GM21619 (cell line): ENCODE results near the gene SLC22A1.
A peak's percentile ranks its signal among the peaks of the same experiment; 100 is the strongest.
"Not testable (repeated sequence)": the region's sequence is repeated elsewhere in the genome, so short reads cannot be mapped to it uniquely, and the experiment has no call there.

ENCODE experiments used
- ATAC-seq: cut with Tn5 transposase; IDR thresholded peaks from one replicate; pipeline ENCODE4 v1.9.1; 2021; ENCODE audit not compliant: unreplicated experiment

Gene SLC22A1

DNA sequence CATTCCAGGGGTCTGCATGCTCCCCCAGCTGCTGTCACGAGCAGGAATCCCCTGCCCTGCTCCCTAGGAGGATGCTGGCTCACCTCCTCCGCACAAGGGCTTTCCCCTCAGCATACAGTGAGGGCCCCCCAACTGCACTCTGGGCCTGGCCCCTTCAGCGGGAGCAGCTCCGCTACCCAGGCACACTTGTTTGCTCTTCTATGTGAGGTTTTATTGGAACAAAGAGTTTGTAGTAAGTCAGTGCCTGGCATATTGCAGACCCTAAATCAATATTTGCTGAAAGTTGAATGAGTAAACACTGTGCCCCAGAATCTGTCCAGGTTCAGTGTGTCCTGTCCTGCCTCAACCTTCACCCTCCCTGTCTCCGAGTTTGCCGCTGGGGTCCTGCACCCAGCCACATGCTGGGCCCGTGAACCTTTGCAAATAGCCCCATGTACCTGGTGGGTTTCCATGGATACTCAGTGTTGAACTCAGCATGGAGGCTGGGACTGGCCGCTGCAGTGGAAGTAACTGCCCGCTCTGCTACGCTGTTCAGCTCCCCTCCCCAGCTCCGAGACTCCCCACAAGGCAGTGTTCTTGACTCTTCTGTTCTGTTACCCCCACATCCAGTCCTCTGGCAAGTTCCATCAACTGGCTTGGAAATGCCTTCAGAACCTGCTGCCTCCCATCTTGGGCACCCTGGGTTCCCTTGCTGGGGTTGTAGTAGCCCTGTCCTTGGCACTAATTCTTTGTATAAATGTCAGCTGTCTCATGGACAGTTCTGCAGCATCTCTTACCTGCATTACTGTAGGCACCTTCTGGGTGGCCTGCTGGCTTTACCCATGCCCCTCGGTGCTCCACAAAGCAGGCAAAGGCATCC is 15.7 kb downstream of the SLC22A1 start:
- ATAC-seq: no peak

- peak; percentile 64 for ATAC-seq
Measured at GRCh38 chr6:160137989-160138835, 16.6 kb downstream of the SLC22A1 start.

DNA sequence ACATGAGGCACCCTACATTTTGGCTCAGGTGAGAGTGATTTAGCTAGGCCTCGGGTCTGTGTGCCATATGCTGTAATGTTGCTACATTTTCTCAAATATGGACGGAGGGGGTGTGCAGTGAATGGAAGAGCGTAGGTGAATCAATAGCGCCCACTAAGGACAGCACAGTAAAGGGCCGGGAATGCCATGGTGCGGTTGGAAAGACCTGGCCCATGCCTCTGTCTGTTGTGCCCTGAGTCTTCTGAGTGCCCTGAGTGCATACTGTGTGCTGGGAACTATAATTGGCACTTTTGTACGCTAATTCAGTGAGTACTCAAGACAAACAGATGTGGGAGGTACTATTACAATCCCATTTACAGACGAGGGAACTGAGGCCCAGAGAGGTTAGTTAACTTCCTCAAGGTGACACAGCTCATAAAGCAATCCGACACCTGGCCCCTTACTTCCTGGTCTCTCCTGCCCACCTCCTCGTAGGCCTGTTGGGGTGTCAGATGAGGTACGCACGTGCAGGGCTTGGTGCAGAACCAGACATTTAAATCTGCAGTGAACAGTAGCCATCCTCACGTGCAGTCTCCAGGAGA is 17.3 kb downstream of the SLC22A1 start:
- no peak for ATAC-seq

- no peak for ATAC-seq
Measured at GRCh38 chr6:160139420-160139851, 17.8 kb downstream of the SLC22A1 start.

DNA sequence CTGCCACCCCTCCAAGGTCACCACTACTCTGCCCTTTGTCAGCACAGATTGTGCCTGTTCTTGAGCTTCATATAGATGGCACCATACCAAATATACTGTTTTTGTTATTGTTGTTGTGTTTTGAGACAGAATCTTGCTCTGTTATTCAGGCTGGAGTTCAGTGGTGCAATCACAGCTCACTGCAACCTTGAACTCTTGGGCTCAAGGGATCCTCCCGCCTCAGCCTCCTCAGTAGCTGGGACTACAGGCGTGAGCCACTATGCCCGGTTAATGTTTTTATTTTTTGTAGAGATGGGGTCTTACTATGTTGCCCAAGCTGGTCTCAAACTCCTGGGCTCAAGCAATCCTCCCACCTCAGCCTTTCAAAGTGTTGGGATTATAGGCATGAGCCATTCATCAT is 18.9 kb downstream of the SLC22A1 start:
- ATAC-seq: not testable (repeated sequence)

- no peak for ATAC-seq
Measured at GRCh38 chr6:160141001-160141726, 19.5 kb downstream of the SLC22A1 start.

GRCh38 chr6:160142115-160142715 is 20.6 kb downstream of the SLC22A1 start:
- ATAC-seq: no peak

- no peak for ATAC-seq
Measured at GRCh38 chr6:160146454-160147145, 25.0 kb downstream of the SLC22A1 start.

DNA sequence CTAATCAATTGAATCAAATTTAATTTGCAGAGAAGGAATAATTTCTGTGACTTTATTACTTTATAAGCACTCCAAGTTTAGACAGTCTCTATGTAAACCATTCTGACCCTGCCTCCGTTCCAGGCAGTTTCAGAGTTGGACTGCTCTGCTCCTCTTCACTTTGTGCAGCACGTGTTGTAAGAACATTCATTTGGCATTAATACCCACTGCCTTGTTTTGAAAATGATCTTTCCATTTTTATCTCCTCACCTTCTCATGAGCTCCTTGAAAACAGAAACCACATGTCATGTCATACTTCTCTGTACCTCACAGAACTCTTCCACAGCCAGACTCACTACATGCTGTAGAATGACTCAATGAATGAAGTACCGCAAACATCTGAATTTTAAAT is 25.5 kb downstream of the SLC22A1 start:
- no peak for ATAC-seq

GRCh38 chr6:160154471-160154870 is 32.9 kb downstream of the SLC22A1 start:
- ATAC-seq: no peak

DNA sequence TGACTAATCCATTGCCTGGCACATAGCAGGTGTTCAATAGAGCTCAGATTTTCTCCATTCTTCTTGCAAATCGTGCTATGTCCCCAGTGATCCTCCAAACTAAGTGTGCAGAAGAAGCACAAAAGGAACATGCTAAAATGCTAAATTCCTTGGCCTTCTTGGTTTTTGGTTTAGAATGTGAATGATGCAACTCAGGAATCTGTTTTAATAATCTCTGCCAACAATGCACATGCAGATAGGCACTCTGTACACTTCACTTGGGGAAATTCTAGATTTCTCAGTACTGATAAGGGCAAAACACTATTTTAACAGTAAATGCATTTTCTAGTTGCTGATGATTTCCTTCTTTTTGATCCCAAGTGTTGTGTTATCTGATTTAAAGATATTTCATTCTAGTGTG is 35.2 kb downstream of the SLC22A1 start:
- ATAC-seq: no peak

DNA sequence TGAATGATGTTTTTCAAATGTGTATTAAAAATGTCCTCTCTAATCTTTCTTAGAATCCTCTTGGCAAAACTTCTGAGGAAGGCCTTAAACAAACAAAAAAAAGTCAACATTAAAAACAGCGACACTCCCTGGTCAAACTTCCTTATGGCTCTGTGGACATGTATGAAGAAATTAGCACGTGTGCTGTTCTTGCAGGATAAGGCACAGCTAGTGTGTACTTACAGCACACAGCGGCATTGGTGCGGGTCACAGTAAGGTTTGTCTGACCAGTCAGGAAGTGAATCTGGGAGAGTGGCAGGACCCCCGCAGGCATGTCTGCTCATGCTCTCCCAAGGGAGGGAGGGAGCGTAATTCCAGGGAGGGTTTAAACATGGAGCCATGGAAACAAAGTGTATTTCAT is 38.8 kb downstream of the SLC22A1 start:
- ATAC-seq: no peak

GRCh38 chr6:160160929-160161646 is 39.5 kb downstream of the SLC22A1 start:
- no peak for ATAC-seq

GRCh38 chr6:160161647-160161986 is 40.0 kb downstream of the SLC22A1 start:
- no peak for ATAC-seq

DNA sequence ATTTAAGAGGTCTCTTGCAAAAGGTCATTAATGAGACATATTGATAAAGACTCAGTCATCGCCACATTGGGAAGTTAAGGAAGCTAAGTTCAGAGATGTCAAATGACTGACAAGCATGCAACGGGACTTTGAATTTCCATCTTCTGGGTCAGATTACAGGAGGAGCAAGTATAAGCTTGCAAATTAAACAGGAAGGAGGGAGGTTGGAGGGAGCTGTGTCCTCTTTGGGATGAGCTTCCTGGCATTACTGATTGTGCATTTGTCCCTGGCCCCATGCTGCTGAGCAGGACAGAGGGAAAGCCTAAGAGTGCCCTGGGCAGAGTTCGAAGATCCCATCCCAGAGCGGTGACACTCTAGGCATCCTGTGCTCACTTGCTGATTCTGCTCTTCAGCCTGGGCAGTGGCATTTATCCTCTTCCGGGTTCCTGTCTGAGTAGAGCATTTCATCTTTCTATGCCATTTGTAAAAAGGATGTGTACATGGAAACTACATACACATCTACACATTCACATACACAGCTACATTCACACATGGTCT is 40.5 kb downstream of the SLC22A1 start:
- no peak for ATAC-seq

DNA sequence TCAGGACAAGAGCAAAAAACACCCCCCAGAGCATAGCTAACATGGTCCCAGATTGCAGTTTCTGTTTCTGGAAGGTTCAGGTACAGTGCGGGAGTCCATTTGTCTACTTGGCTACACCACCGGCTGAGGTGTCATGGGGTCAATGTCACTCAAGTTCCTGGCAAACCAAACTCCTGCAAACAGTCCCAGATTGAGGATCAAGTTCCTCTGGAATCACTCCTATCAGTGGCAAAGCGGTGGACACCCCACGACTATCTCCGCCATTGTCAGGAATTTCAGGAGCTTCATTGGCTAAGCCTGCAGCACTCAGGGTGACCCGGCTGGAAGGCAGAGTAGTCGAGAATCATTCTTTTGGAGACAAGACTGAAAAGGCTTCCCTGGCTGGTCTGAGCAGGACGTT is 41.8 kb downstream of the SLC22A1 start:
- no peak for ATAC-seq

DNA sequence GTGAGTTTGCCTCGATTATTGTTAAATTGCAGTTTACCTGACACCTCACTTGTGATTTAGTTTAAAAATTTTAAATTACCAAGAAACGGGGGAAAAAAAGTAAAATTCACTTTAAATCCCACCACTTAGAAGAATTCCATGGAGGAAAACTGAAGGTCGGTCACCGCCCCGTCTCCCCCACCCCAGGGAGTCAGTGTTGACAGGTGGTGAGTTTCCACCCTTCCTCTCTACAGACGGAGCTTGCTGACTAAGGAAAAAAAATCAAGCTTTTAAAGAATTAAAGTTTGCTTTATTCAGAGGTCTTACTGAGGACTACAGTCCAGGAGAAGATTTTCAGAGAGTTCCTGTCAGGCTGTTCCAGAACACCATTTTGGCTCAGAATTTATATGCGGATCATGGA is 42.3 kb downstream of the SLC22A1 start:
- no peak for ATAC-seq

GRCh38 chr6:160165928-160166327 is 44.3 kb downstream of the SLC22A1 start:
- ATAC-seq: not testable (repeated sequence)
